Keratinocyte (primary cell): Measurements from ENCODE around the gene BSDC1.

Experiments
- EZH2 ChIP-seq: IDR thresholded peaks from one replicate; pipeline ENCODE4 v1.6.1; 2012; ENCODE audit warnings: inconsistent platforms, mild to moderate bottlenecking, low read length, moderate library complexity
- TF ChIP-seq, protein P1 (sequence below), 3 experiments: IDR thresholded peaks in 1 of 3; conservative IDR thresholded peaks in 1 of 3; optimal IDR thresholded peaks in 1 of 3; 2 replicates in 2 of 3; 3 replicates in 1 of 3; pipeline versions ENCODE3 to v1.5.1; 2011; ENCODE audit warnings: low read length in 3 of 3, mild to moderate bottlenecking in 3 of 3, moderate library complexity in 2 of 3, control low read depth in 1 of 3, inconsistent platforms in 1 of 3; ENCODE audit not compliant: insufficient read depth in 2 of 3; ENCODE audit errors: extremely low read depth in 1 of 3

GRCh38 chr1:32321712-32322291 lies 72.4 kb downstream of the BSDC1 start:
- TF ChIP-seq, protein P1, sequence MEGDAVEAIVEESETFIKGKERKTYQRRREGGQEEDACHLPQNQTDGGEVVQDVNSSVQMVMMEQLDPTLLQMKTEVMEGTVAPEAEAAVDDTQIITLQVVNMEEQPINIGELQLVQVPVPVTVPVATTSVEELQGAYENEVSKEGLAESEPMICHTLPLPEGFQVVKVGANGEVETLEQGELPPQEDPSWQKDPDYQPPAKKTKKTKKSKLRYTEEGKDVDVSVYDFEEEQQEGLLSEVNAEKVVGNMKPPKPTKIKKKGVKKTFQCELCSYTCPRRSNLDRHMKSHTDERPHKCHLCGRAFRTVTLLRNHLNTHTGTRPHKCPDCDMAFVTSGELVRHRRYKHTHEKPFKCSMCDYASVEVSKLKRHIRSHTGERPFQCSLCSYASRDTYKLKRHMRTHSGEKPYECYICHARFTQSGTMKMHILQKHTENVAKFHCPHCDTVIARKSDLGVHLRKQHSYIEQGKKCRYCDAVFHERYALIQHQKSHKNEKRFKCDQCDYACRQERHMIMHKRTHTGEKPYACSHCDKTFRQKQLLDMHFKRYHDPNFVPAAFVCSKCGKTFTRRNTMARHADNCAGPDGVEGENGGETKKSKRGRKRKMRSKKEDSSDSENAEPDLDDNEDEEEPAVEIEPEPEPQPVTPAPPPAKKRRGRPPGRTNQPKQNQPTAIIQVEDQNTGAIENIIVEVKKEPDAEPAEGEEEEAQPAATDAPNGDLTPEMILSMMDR (optimal IDR thresholded peaks at IDR 0.05 in 1 of 3, IDR thresholded peaks at IDR 0.05 in 1 of 3, conservative IDR thresholded peaks at IDR 0.05 in 1 of 3; ENCODE audit: extremely low read depth in 1 of 3, insufficient read depth in 2 of 3, low read length in 3 of 3), result no peak
- no peak for TF ChIP-seq EZH2
